ENCODE data around the gene MBD4. TPM values are rescaled to one million over a fixed set of nuclear protein-coding genes. Genes with fewer than 3 reads are reported as not detected.

MBD4 gene
- total and polyA plus RNA-seq, 11 donors: 10.8 to 42.3 (median 20.6) TPM

DNA sequence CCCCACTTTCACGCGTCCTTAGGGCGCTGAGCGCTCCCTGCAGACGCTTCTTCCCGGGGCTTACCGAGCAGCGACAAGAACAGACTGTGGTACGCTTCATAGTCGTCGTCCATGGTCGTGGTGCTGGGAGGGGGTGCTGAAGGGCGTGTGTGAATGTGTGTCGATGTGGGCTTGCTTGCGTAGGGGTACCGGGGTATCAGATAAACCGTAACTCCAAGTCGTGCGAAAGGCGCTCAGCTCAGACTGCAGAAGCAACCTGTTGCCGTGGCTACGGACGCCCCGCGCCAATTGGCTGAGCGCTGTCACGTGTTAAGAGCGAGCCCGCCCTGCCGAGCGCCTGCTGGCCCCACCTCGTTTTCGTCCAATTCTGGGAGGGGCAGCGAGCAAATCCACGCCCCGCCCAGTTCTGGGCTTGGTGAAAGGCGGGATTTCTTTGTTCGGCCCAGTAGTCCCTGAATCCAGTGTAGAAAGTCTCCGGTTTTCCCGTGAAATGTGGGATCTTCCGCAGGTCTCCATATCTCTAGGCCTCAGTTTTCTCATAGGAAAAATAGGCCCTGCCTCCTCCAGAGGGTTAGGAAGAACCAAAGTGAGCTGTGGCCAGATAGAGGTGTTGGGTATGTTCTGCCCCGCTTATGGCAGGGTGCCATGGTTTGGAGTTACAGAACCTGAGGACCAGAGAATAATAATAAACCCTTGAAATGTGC is 11.2 kb downstream of the MBD4 start, which contains the start of gene EFCAB12:
TSS of gene EFCAB12 (minus strand) at position 261 of the 704 bp plus-strand sequence. CDS start at position 113, 148 bp downstream.
- Histone ChIP-seq H3K36me3 (peaks cover 0 to 43% (median 34%) of the 10 kb centered on the region in 9 donors), H3K4me1 (peaks cover 0 to 26% (median 11%) of the 10 kb centered on the region in 12 donors), H3K27ac (peak within 1 kb of the TSS in 9 of 12 donors; percentile 8 to 69 (median 51)), H3K27me3 (no peaks in the 10 kb centered on the region), H3K9me3 (no peaks in the 10 kb centered on the region), H3K4me3 (peak within 1 kb of the TSS; percentile 26 to 63 (median 56))
- intact Hi-C loops (cut with DNase I): no loop called here
- WGBS, 4 donors: 2 to 4% (median 2%) methylated on average over 27 to 42 of the region's 42 CpGs
- DNase-seq (peak; percentile 95 to 98 (median 96)), ATAC-seq (peak; percentile 95 to 99 (median 98))
- TF ChIP-seq, protein P1, sequence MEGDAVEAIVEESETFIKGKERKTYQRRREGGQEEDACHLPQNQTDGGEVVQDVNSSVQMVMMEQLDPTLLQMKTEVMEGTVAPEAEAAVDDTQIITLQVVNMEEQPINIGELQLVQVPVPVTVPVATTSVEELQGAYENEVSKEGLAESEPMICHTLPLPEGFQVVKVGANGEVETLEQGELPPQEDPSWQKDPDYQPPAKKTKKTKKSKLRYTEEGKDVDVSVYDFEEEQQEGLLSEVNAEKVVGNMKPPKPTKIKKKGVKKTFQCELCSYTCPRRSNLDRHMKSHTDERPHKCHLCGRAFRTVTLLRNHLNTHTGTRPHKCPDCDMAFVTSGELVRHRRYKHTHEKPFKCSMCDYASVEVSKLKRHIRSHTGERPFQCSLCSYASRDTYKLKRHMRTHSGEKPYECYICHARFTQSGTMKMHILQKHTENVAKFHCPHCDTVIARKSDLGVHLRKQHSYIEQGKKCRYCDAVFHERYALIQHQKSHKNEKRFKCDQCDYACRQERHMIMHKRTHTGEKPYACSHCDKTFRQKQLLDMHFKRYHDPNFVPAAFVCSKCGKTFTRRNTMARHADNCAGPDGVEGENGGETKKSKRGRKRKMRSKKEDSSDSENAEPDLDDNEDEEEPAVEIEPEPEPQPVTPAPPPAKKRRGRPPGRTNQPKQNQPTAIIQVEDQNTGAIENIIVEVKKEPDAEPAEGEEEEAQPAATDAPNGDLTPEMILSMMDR (IDR thresholded peaks at IDR 0.05): peak in 2 of 12 donors; percentile 9
- TF ChIP-seq POLR2A (IDR thresholded peaks at IDR 0.05): peak in 1 of 2 donors; percentile 32

DNA sequence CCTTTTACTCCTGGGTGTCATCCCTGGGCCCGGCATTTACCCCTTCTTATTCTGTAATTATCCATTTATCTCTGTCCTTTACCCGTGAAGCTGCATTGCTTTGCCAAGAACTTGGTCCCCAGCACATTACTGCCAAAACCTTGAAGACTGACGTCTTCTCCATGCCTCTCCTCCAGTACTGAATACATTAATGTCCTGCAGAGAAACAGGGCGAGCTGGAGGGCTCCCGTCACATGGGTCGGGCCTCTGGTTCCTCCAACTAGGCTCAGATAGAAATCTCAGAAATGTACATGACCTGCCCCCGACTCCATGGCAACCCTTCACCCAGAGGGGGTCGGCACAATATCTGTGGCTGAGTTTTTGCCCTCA is 11.8 kb downstream of the MBD4 start:
- no peak overlapping the region for H3K27ac ChIP-seq
- TF ChIP-seq POLR2A (IDR thresholded peaks at IDR 0.05): no peak
- TF ChIP-seq, protein P1 (IDR thresholded peaks at IDR 0.05): no peak
- intact Hi-C loops (cut with DNase I): no loop called here
- peaks cover 0 to 37% (median 29%) of the 10 kb centered on the region in 9 donors for H3K36me3 ChIP-seq
- DNase-seq: no peak
- no peaks in the 10 kb centered on the region for H3K9me3 ChIP-seq
- H3K4me1 ChIP-seq: peaks cover 0 to 26% (median 11%) of the 10 kb centered on the region in 12 donors
- WGBS, 4 donors: 9 to 14% (median 13%) methylated on average over 7 to 8 of the region's 8 CpGs
- no peaks in the 10 kb centered on the region for H3K27me3 ChIP-seq
- ATAC-seq: peak in 3 of 4 donors; percentile 4 to 19 (median 6)
- peak overlapping the region; percentile 26 to 63 (median 56) for H3K4me3 ChIP-seq

DNA sequence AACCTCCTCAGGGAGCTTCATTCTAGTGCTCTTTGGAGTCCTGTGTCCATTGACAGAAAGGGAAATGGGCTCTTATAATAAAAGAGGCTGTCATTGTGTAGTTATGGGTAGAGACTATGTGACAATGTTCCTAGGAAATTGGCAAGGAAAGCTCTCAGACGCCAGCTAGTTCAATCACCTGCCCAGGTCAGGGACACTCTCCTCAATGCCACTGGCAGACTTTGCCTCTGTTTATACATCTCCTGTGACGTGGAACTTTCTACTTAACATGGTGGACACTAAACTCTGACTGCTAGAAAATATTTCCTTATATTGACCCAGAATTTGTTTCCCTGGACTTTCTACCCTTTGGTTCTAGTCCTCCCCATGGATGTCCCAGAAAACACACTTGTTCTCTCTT is 14.1 kb downstream of the MBD4 start:
- WGBS, 4 donors: 82 to 91% (median 88%) methylated on average over 2 of the region's 2 CpGs
- Histone ChIP-seq H3K27ac (no peak overlapping the region), H3K4me3 (no peak overlapping the region), H3K27me3 (no peaks in the 10 kb centered on the region), H3K4me1 (peaks cover 0 to 26% (median 11%) of the 10 kb centered on the region in 12 donors), H3K36me3 (peaks cover 0 to 14% (median 5%) of the 10 kb centered on the region in 9 donors), H3K9me3 (peaks cover 0 to 3% (median 0%) of the 10 kb centered on the region in 12 donors)
- no peak for TF ChIP-seq POLR2A (IDR thresholded peaks at IDR 0.05)
- TF ChIP-seq, protein P1 (IDR thresholded peaks at IDR 0.05): no peak
- intact Hi-C loops (cut with DNase I): no loop called here
- ATAC-seq: no peak
- no peak for DNase-seq

DNA sequence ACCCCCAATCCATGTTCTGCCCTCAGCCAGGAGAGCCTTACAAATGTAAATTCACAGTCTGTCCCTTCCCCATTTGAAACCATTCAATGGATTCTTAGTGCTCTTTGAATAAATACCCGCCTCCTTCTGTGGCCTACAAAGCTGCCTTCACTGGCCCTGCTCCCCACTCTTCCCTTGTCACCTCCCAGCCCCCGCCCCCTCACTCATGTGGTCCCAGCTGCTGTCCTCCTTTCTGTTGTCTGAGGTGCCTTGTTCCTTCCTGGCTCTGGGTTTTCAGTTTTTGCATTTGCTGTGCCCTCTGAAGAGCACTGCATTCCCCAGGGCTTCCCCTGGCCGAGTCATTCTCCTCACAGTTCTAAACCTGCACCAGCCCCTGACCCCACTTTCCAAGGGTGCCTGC is 14.5 kb downstream of the MBD4 start:
- no peak for ATAC-seq
- Histone ChIP-seq H3K36me3 (peaks cover 0 to 10% (median 1%) of the 10 kb centered on the region in 9 donors), H3K27ac (no peak overlapping the region), H3K4me1 (peaks cover 0 to 26% (median 11%) of the 10 kb centered on the region in 12 donors), H3K4me3 (no peak overlapping the region), H3K27me3 (no peaks in the 10 kb centered on the region), H3K9me3 (peaks cover 0 to 3% (median 0%) of the 10 kb centered on the region in 12 donors)
- 80 to 89% (median 86%) methylated on average over 3 of the region's 3 CpGs for WGBS, 4 donors
- DNase-seq: no peak
- intact Hi-C loops (cut with DNase I): no loop called here
- TF ChIP-seq POLR2A (IDR thresholded peaks at IDR 0.05): no peak
- TF ChIP-seq, protein P1 (IDR thresholded peaks at IDR 0.05): no peak
